K562 treated with DMSO at 1 percent for 4 hours (cell line): ENCODE measurements around the gene INKA2. TPM values are rescaled to one million over a fixed set of nuclear protein-coding genes. Genes with fewer than 3 reads are reported as not detected.

Experiments
- total RNA-seq: library from RNA; unstranded; fragments of 300-600 nt; gene quantifications from 2 replicates; pipeline ENCODE4 v1.2.3, GENCODE V29; 2022; ENCODE audit not compliant: insufficient read depth

The INKA2 gene
- total RNA-seq, result not detected in 2 replicates

GRCh38 chr1:111739194-111739924 is at the start of gene INKA2:
Gene INKA2, minus strand, starts transcription at chr1:111739395. Its CDS starts 153 bp downstream, at chr1:111739242.

GRCh38 chr1:111755331-111756123 is 16.3 kb upstream of the INKA2 start, which contains the start of gene DDX20:
Gene DDX20, plus strand, starts transcription at chr1:111755901. Its CDS starts 24 bp downstream, at chr1:111755925.

Other genes starting within 250 kb of the INKA2 start
- gene ADORA3, start 235.8 kb downstream of the INKA2 start, total RNA-seq, result 0.78 TPM in 1 of 2 replicates, not detected in the other
- gene TMIGD3, start 235.8 kb downstream of the INKA2 start, total RNA-seq, result not detected in 2 replicates
- 35.7 and 43.6 TPM in 2 replicates for gene RAP1A, start 119.6 kb downstream of the INKA2 start, total RNA-seq
- gene DDX20, start 16.5 kb upstream of the INKA2 start, total RNA-seq, result 9.0 and 12.0 TPM in 2 replicates